Mesenchymal stem cell (in vitro differentiated cells and primary cell): ENCODE measurements around the gene PANX3.
A peak's percentile ranks its signal among the peaks of the same experiment; 100 is the strongest.

Experiments
- DNase-seq: peaks from one replicate; pipeline ENCODE4 v3.0.0-alpha.2; 2013
- H2AFZ ChIP-seq: one replicate; pipeline ENCODE4 v1.6.1; 2013; ENCODE audit warnings: low read depth, mild to moderate bottlenecking, control low read depth, inconsistent platforms, low read length, moderate library complexity
- H2AK5ac ChIP-seq: 2 replicates; pipeline ENCODE4 v1.6.1; 2013; ENCODE audit warnings: low read length, moderate library complexity, mild to moderate bottlenecking, inconsistent platforms; ENCODE audit not compliant: severe bottlenecking
- H2BK120ac ChIP-seq: one replicate; pipeline ENCODE4 v1.6.1; 2013; ENCODE audit warnings: low read depth, mild to moderate bottlenecking, inconsistent platforms, low read length, moderate library complexity
- H2BK12ac ChIP-seq, 2 experiments: one replicate each; pipeline ENCODE4 v1.6.1; 2013; ENCODE audit warnings: inconsistent platforms in 2 of 2, low read length in 2 of 2, mild to moderate bottlenecking in 2 of 2, moderate library complexity in 2 of 2, control low read depth in 1 of 2
- H2BK15ac ChIP-seq: one replicate; pipeline ENCODE4 v1.6.1; 2013; ENCODE audit warnings: mild to moderate bottlenecking, low read depth, inconsistent platforms; ENCODE audit not compliant: poor library complexity, severe bottlenecking
- H2BK5ac ChIP-seq: 2 replicates; pipeline ENCODE4 v1.6.1; 2013; ENCODE audit warnings: low read depth, mild to moderate bottlenecking, low read length, control low read depth, inconsistent platforms; ENCODE audit not compliant: poor library complexity, severe bottlenecking
- H3K14ac ChIP-seq, 2 experiments: one replicate each; pipeline ENCODE4 v1.6.1; 2013; ENCODE audit warnings: inconsistent platforms in 2 of 2, low read length in 2 of 2, control low read depth in 1 of 2, mild to moderate bottlenecking in 1 of 2, moderate library complexity in 1 of 2
- H3K18ac ChIP-seq, 2 experiments: one replicate each; pipeline ENCODE4 v1.6.1; 2013; ENCODE audit warnings: inconsistent platforms in 2 of 2, low read length in 2 of 2, control low read depth in 1 of 2, low read depth in 1 of 2, mild to moderate bottlenecking in 1 of 2
- H3K23ac ChIP-seq, 2 experiments: one replicate each; pipeline ENCODE4 v1.6.1; 2013; ENCODE audit warnings: inconsistent platforms in 2 of 2, low read length in 2 of 2, mild to moderate bottlenecking in 2 of 2, moderate library complexity in 2 of 2, control low read depth in 1 of 2
- H3K27ac ChIP-seq: 2 replicates; pipeline ENCODE4 v1.5.1; 2013; ENCODE audit warnings: mild to moderate bottlenecking, moderate library complexity, low read length, control low read depth, inconsistent platforms; ENCODE audit not compliant: poor library complexity, severe bottlenecking
- H3K27me3 ChIP-seq, 2 experiments: 2 replicates each; pipeline versions ENCODE4 v1.6.1 to v1.7.0; 2013; ENCODE audit warnings: low read length in 2 of 2, mild to moderate bottlenecking in 2 of 2, moderate library complexity in 2 of 2, control low read depth in 1 of 2, inconsistent platforms in 1 of 2; ENCODE audit not compliant: control insufficient read depth in 1 of 2, insufficient read depth in 1 of 2
- H3K36me3 ChIP-seq, 2 experiments: 2 replicates each; pipeline versions ENCODE4 v1.6.1 to v1.7.0; 2013; ENCODE audit warnings: low read length in 2 of 2, control low read depth in 1 of 2, inconsistent platforms in 1 of 2, low read depth in 1 of 2, mild to moderate bottlenecking in 1 of 2; ENCODE audit not compliant: insufficient read depth in 2 of 2, control insufficient read depth in 1 of 2
- H3K4ac ChIP-seq, 2 experiments: one replicate each; pipeline ENCODE4 v1.6.1; 2013; ENCODE audit warnings: inconsistent platforms in 2 of 2, low read length in 2 of 2, mild to moderate bottlenecking in 2 of 2, moderate library complexity in 2 of 2, control low read depth in 1 of 2, low read depth in 1 of 2
- H3K4me1 ChIP-seq: 2 replicates; pipeline ENCODE4 v1.6.1; 2013; ENCODE audit warnings: low read depth, low read length, control low read depth; ENCODE audit not compliant: control insufficient read depth, insufficient read depth
- H3K4me2 ChIP-seq: 2 replicates; pipeline ENCODE4 v1.6.1; 2013; ENCODE audit warnings: low read length, mild to moderate bottlenecking, inconsistent platforms; ENCODE audit not compliant: poor library complexity, severe bottlenecking
- H3K4me3 ChIP-seq, 2 experiments: 2 replicates each; pipeline versions ENCODE4 v1.5.1 to v1.7.0; 2013; ENCODE audit warnings: low read length in 2 of 2, mild to moderate bottlenecking in 2 of 2, control low read depth in 1 of 2, low read depth in 1 of 2; ENCODE audit not compliant: insufficient read depth in 1 of 2
- H3K79me1 ChIP-seq: replicated peaks from 2 replicates; pipeline ENCODE4 v1.6.1; 2013; ENCODE audit warnings: mild to moderate bottlenecking, control low read depth, low read length, inconsistent platforms; ENCODE audit not compliant: poor library complexity, severe bottlenecking
- H3K9ac ChIP-seq: 2 replicates; pipeline ENCODE4 v1.7.0; 2013; ENCODE audit warnings: mild to moderate bottlenecking, low read length, moderate library complexity
- H3K9me3 ChIP-seq: 2 replicates; pipeline ENCODE4 v1.7.0; 2013; ENCODE audit warnings: mild to moderate bottlenecking, low read length; ENCODE audit not compliant: control insufficient read depth
- H4K8ac ChIP-seq: one replicate; pipeline ENCODE4 v1.6.1; 2013; ENCODE audit warnings: inconsistent platforms, mild to moderate bottlenecking, low read length, moderate library complexity
- H4K91ac ChIP-seq: one replicate; pipeline ENCODE4 v1.6.1; 2013; ENCODE audit warnings: mild to moderate bottlenecking, low read length, inconsistent platforms
- WGBS: methylation state at CpG from one replicate; pipeline ENCODE4 v1.1.7; 2013; ENCODE audit warnings: mixed read lengths; 5-methylcytosine and 5-hydroxymethylcytosine counted together

PANX3 gene

GRCh38 chr11:124623861-124624525 is 12.8 kb downstream of the PANX3 start:
- no peak overlapping the region for H3K27ac ChIP-seq
- H4K8ac ChIP-seq: no peak overlapping the region
- peaks cover 20% of the 10 kb centered on the region for H3K79me1 ChIP-seq
- H3K4me1 ChIP-seq: peaks cover 1% of the 10 kb centered on the region
- no peak overlapping the region for H3K23ac ChIP-seq
- H2BK15ac ChIP-seq: no peak overlapping the region
- peak overlapping the region in 1 of 2 experiments; percentile 98 for H3K4me3 ChIP-seq
- H3K9me3 ChIP-seq: no peaks in the 10 kb centered on the region
- H2BK5ac ChIP-seq: no peak overlapping the region
- H3K27me3 ChIP-seq: peaks cover 0 to 13% of the 10 kb centered on the region in 2 experiments
- no peak overlapping the region for H3K18ac ChIP-seq
- no peak overlapping the region for H4K91ac ChIP-seq
- DNase-seq: peak; percentile 33
- no peak overlapping the region for H3K14ac ChIP-seq
- peak overlapping the region; percentile 98 for H3K9ac ChIP-seq
- peak overlapping the region; percentile 71 for H3K4me2 ChIP-seq
- H3K4ac ChIP-seq: no peak overlapping the region
- WGBS: no CpG with 5 or more reads among the region's 4 CpGs
- peaks cover 13 to 40% of the 10 kb centered on the region in 2 experiments for H3K36me3 ChIP-seq
- no peak overlapping the region for H2BK120ac ChIP-seq
- no peak overlapping the region for H2AK5ac ChIP-seq
- H2BK12ac ChIP-seq: no peak overlapping the region
- H2AFZ ChIP-seq: no peak overlapping the region

- H3K36me3 ChIP-seq: peaks cover 14 to 50% of the 10 kb centered on the region in 2 experiments
- H3K9me3 ChIP-seq: no peaks in the 10 kb centered on the region
- no peaks in the 10 kb centered on the region for H3K27me3 ChIP-seq
- H2BK12ac ChIP-seq: no peak overlapping the region
- no peak overlapping the region for H3K23ac ChIP-seq
- no peak for DNase-seq
- peak overlapping the region; percentile 8 for H2BK15ac ChIP-seq
- peak overlapping the region in 1 of 2 experiments; percentile 4 for H3K4me3 ChIP-seq
- H2AK5ac ChIP-seq: no peak overlapping the region
- no peak overlapping the region for H3K4ac ChIP-seq
- no peak overlapping the region for H4K8ac ChIP-seq
- no peak overlapping the region for H3K14ac ChIP-seq
- H3K4me2 ChIP-seq: no peak overlapping the region
- H3K27ac ChIP-seq: no peak overlapping the region
- 100% methylated on average over 3 of the region's 3 CpGs for WGBS
- H3K79me1 ChIP-seq: peaks cover 20% of the 10 kb centered on the region
- H3K4me1 ChIP-seq: peaks cover 1% of the 10 kb centered on the region
- no peak overlapping the region for H3K9ac ChIP-seq
- H2AFZ ChIP-seq: no peak overlapping the region
- no peak overlapping the region for H3K18ac ChIP-seq
- no peak overlapping the region for H2BK120ac ChIP-seq
- H2BK5ac ChIP-seq: no peak overlapping the region
- no peak overlapping the region for H4K91ac ChIP-seq
These were observed 14.4 kb downstream of the PANX3 start for GRCh38 chr11:124625504-124626168.

- no peak overlapping the region for H4K8ac ChIP-seq
- no peak overlapping the region for H3K4me3 ChIP-seq
- H3K36me3 ChIP-seq: peaks cover 25 to 69% of the 10 kb centered on the region in 2 experiments
- no peak overlapping the region for H3K14ac ChIP-seq
- WGBS: 100% methylated on average over 1 of the region's 5 CpGs
- H3K27ac ChIP-seq: no peak overlapping the region
- no peak overlapping the region for H3K23ac ChIP-seq
- no peak overlapping the region for H2AK5ac ChIP-seq
- no peak overlapping the region for H3K9ac ChIP-seq
- no peak overlapping the region for H2BK120ac ChIP-seq
- no peak overlapping the region for H2BK15ac ChIP-seq
- H3K4me2 ChIP-seq: no peak overlapping the region
- H3K18ac ChIP-seq: no peak overlapping the region
- H4K91ac ChIP-seq: no peak overlapping the region
- no peaks in the 10 kb centered on the region for H3K27me3 ChIP-seq
- no peak for DNase-seq
- H3K9me3 ChIP-seq: no peaks in the 10 kb centered on the region
- H3K79me1 ChIP-seq: peaks cover 23% of the 10 kb centered on the region
- H2BK5ac ChIP-seq: no peak overlapping the region
- H3K4me1 ChIP-seq: peaks cover 1% of the 10 kb centered on the region
- H2AFZ ChIP-seq: no peak overlapping the region
- H3K4ac ChIP-seq: no peak overlapping the region
- H2BK12ac ChIP-seq: no peak overlapping the region
These were observed 16.3 kb downstream of the PANX3 start for GRCh38 chr11:124627546-124627945.

- Histone ChIP-seq H2BK120ac (no peak overlapping the region), H2AK5ac (no peak overlapping the region), H3K27me3 (no peaks in the 10 kb centered on the region), H4K91ac (no peak overlapping the region), H3K27ac (no peak overlapping the region), H3K79me1 (peaks cover 24% of the 10 kb centered on the region), H2BK12ac (no peak overlapping the region), H4K8ac (no peak overlapping the region), H2AFZ (no peak overlapping the region), H3K4me1 (peaks cover 1% of the 10 kb centered on the region), H3K14ac (no peak overlapping the region), H3K23ac (no peak overlapping the region), H3K4ac (no peak overlapping the region), H3K18ac (no peak overlapping the region), H2BK15ac (no peak overlapping the region), H2BK5ac (no peak overlapping the region), H3K4me2 (no peak overlapping the region), H3K36me3 (peaks cover 27 to 90% of the 10 kb centered on the region in 2 experiments), H3K9me3 (no peaks in the 10 kb centered on the region), H3K9ac (no peak overlapping the region), H3K4me3 (no peak overlapping the region)
- WGBS: 96% methylated on average over 3 of the region's 4 CpGs
- DNase-seq: no peak
These were observed 18.7 kb downstream of the PANX3 start for GRCh38 chr11:124629961-124630360.
